K562 (cell line): ENCODE results near the gene ITPR1. TPM values are rescaled to one million over a fixed set of nuclear protein-coding genes. Genes with fewer than 3 reads are reported as not detected.

Source experiments
- ATAC-seq: fragments of 200-7000 bp; cut with Tn5 transposase; 3 replicates; pipeline ENCODE4 v1.9.1; 2020; ENCODE audit warnings: moderate library complexity
- BruUV-seq: library from RNA; stranded (reverse); fragments of 400-500 nt; replicated peaks from 2 replicates; lab custom pipeline; 2021; lab: Mats Ljungman, UMichigan
- CTCF ChIA-PET: fragments of 300-600 bp; formaldehyde crosslinking; extraction: SDS; loops from one replicate; lab custom pipeline; 2021; ENCODE audit warnings: low intra/inter-chr PET ratio; lab: Yijun Ruan, JAX
- POLR2A ChIA-PET: fragments of 300-600, 350-650 bp; sonication (Branson Sonifier 250); formaldehyde crosslinking; extraction: SDS; loops from one replicate; lab custom pipeline; 2021; ENCODE audit warnings: antibody characterized with exemption, inconsistent platforms; lab: Yijun Ruan, JAX
- DNase-seq, 4 experiments: peaks; one replicate each; pipeline versions ENCODE4 v3.0.0 to v3.0.0-alpha.2; 2011 to 2018; ENCODE audit warnings: low spot score in 3 of 4, mixed read lengths in 3 of 4; ENCODE audit errors: extremely low read depth in 1 of 4
- FAIRE-seq: peaks from 2 replicates; lab custom pipeline; 2011; peaks lifted over from hg19 to GRCh38; lab: Jason Lieb, UNC
- H2AFZ ChIP-seq: 2 replicates; pipeline ENCODE4 v1.6.0; 2011; ENCODE audit warnings: low read depth, low read length, control low read depth, inconsistent platforms
- H3K27ac ChIP-seq: fragments of 200-600 bp; 3 replicates; pipeline ENCODE4 v1.8.0; 2011; ENCODE audit warnings: low read depth, mild to moderate bottlenecking, control low read depth, inconsistent platforms, low read length, moderate library complexity, mixed read lengths; ENCODE audit errors: extremely low read depth
- H3K27me3 ChIP-seq, 2 experiments: fragments of 300-600 bp in 1 of 2; 2 replicates in 1 of 2; 3 replicates in 1 of 2; pipeline versions ENCODE4 v1.6.0 to v1.8.0; 2011; ENCODE audit warnings: inconsistent platforms in 2 of 2, low read length in 2 of 2, mild to moderate bottlenecking in 1 of 2, mixed read lengths in 1 of 2, moderate library complexity in 1 of 2; ENCODE audit not compliant: control insufficient read depth in 2 of 2, insufficient read depth in 2 of 2
- H3K36me3 ChIP-seq: fragments of 300-600 bp; 3 replicates; pipeline ENCODE4 v1.8.0; 2011; ENCODE audit warnings: mild to moderate bottlenecking, low read length, inconsistent platforms; ENCODE audit not compliant: control insufficient read depth, insufficient read depth
- H3K4me1 ChIP-seq, 2 experiments: fragments of 200-600 bp in 1 of 2; replicated peaks in 1 of 2; 2 replicates in 1 of 2; 3 replicates in 1 of 2; pipeline versions ENCODE4 v1.5.1 to v1.8.0; 2011; ENCODE audit warnings: inconsistent platforms in 2 of 2, low read length in 2 of 2, mild to moderate bottlenecking in 1 of 2, mixed read lengths in 1 of 2, moderate library complexity in 1 of 2; ENCODE audit not compliant: control insufficient read depth in 2 of 2, insufficient read depth in 2 of 2
- H3K4me2 ChIP-seq: 2 replicates; pipeline ENCODE4 v1.6.1; 2011; ENCODE audit warnings: low read length, control low read depth, inconsistent platforms, mixed read lengths; ENCODE audit not compliant: insufficient read depth
- H3K4me3 ChIP-seq: fragments of 200-600 bp; sonication (generic), shearing (Covaris generic); 2 replicates; pipeline ENCODE4 v1.5.1; 2016; ENCODE audit warnings: control low read depth, inconsistent platforms
- H3K79me2 ChIP-seq: fragments of 200-600 bp; 3 replicates; pipeline ENCODE4 v1.8.0; 2011; ENCODE audit warnings: low read length, inconsistent platforms; ENCODE audit not compliant: control insufficient read depth, insufficient read depth
- H3K9ac ChIP-seq, 2 experiments: 2 replicates each; pipeline versions ENCODE4 v1.6.0 to v1.6.1; 2011; ENCODE audit warnings: low read depth in 2 of 2, low read length in 2 of 2, control low read depth in 1 of 2, inconsistent platforms in 1 of 2, mild to moderate bottlenecking in 1 of 2, mixed read lengths in 1 of 2; ENCODE audit not compliant: insufficient read depth in 1 of 2
- H3K9me1 ChIP-seq: one replicate; pipeline ENCODE4 v1.6.0; 2011; ENCODE audit warnings: inconsistent platforms, mild to moderate bottlenecking, low read length, moderate library complexity; ENCODE audit not compliant: control insufficient read depth, insufficient read depth
- H3K9me3 ChIP-seq: replicated peaks from 2 replicates; pipeline ENCODE4 v1.5.1; 2011; ENCODE audit warnings: low read depth, low read length, inconsistent platforms; ENCODE audit not compliant: control insufficient read depth, insufficient read depth
- H4K20me1 ChIP-seq: replicated peaks from 2 replicates; pipeline ENCODE4 v1.6.1; 2011; ENCODE audit warnings: low read length, inconsistent platforms, mixed read lengths; ENCODE audit not compliant: control insufficient read depth, insufficient read depth
- CBFA2T3 ChIP-seq: fragments of 450-650 bp; IDR thresholded peaks from 2 replicates; pipeline ENCODE4 v1.6.1; 2017
- CEBPB ChIP-seq: fragments of 450-650 bp; IDR thresholded peaks from 2 replicates; pipeline ENCODE4 v1.6.1; 2016; ENCODE audit warnings: missing genetic modification characterization, missing compliant biosample characterization
- DPF2 ChIP-seq: fragments of 450-650 bp; IDR thresholded peaks from 2 replicates; pipeline ENCODE4 v1.6.1; 2016
- ETS2 ChIP-seq: IDR thresholded peaks from 2 replicates; pipeline ENCODE4 v1.6.1; 2016; ENCODE audit warnings: borderline replicate concordance, missing genetic modification characterization, mild to moderate bottlenecking, moderate library complexity, missing compliant biosample characterization; ENCODE audit not compliant: poor library complexity, severe bottlenecking
- ETV5 ChIP-seq: sonication (generic); formaldehyde crosslinking; IDR thresholded peaks from 2 replicates; pipeline ENCODE4 v1.4.0; 2020; ENCODE audit warnings: low read depth, mild to moderate bottlenecking, missing genetic modification reagents
- HNRNPL ChIP-seq: fragments of 200-400 bp; formaldehyde crosslinking; IDR thresholded peaks from 2 replicates; pipeline ENCODE4 v1.6.1; 2017; ENCODE audit warnings: low read depth, mild to moderate bottlenecking, low read length
- KDM4B ChIP-seq, 2 experiments: fragments of 450-650 bp in 1 of 2; sonication (generic) in 1 of 2; IDR thresholded peaks; 2 replicates each; pipeline ENCODE4 v1.6.1; 2016 to 2017; ENCODE audit warnings: borderline replicate concordance in 2 of 2, antibody characterized with exemption in 1 of 2, low read depth in 1 of 2, mild to moderate bottlenecking in 1 of 2
- MCM5 ChIP-seq: fragments of 450-650 bp; IDR thresholded peaks from 2 replicates; pipeline ENCODE4 v1.6.1; 2016; ENCODE audit warnings: low read depth
- NFE2 ChIP-seq: IDR thresholded peaks from 2 replicates; pipeline ENCODE4 v1.6.1; 2014; ENCODE audit warnings: antibody characterized with exemption, low read depth
- NR4A1 ChIP-seq, 2 experiments: fragments of 250-450 bp in 1 of 2; fragments of 450-650 bp in 1 of 2; sonication (Bioruptor Pico) in 1 of 2; IDR thresholded peaks; 2 replicates each; pipeline versions ENCODE4 v1.4.0 to v1.6.1; 2016 to 2020; ENCODE audit warnings: mild to moderate bottlenecking in 2 of 2, missing compliant biosample characterization in 1 of 2, missing genetic modification characterization in 1 of 2, moderate library complexity in 1 of 2
- TBP ChIP-seq: optimal IDR thresholded peaks from 2 replicates; pipeline ENCODE3; 2011; ENCODE audit warnings: low read depth, low read length, improper control_type of control experiment
- USF1 ChIP-seq: sonication (generic); formaldehyde crosslinking; IDR thresholded peaks from 2 replicates; pipeline ENCODE4 v1.9.0; 2022; ENCODE audit warnings: mild to moderate bottlenecking, missing genetic modification reagents
- WHSC1 ChIP-seq: IDR thresholded peaks from one replicate; pipeline ENCODE4 v1.6.1; 2012; ENCODE audit warnings: low read length, control low read depth, inconsistent platforms
- ZNF512 ChIP-seq: IDR thresholded peaks from 2 replicates; pipeline ENCODE4 v1.6.1; 2016; ENCODE audit warnings: missing genetic modification characterization, missing compliant biosample characterization
- WGBS: fragments of 100-300 bp; shearing (Covaris generic); methylation state at CpG from one replicate; pipeline ENCODE4 v1.1.6; 2016; ENCODE audit warnings: low coverage, mixed read lengths; ENCODE audit not compliant: insufficient coverage; ENCODE audit errors: missing lambda C conversion rate; 5-methylcytosine and 5-hydroxymethylcytosine counted together
- in situ Hi-C: fragments of 300-500 bp; cut with MboI; formaldehyde crosslinking; loops from 4 replicates; pipeline ENCODE4 v1.15.0; 2018; ENCODE audit warnings: inconsistent platforms, mixed read lengths
- intact Hi-C: fragments of 100-400 bp; cut with micrococcal nuclease; formaldehyde crosslinking; loops from 2 replicates; pipeline ENCODE4 v1.14.2; 2022
- polyA plus RNA-seq, 8 experiments: library from polyadenylated mRNA; depleted of rRNA in 4 of 8; stranded (reverse) in 5 of 8; unstranded in 3 of 8; fragments of >200 nt; fragmentation: Nextera tagmentation in 2 of 8; fragmentation: Illumina TruSeq in 1 of 8; extraction: Ambion mirVana in 2 of 8; extraction: Trizol in 1 of 8; gene quantifications; 2 replicates each; pipeline versions ENCODE4 v1.2.1 to v1.2.3, GENCODE V29; 2011 to 2014; ENCODE audit warnings: inconsistent platforms in 1 of 8, missing spikeins in 1 of 8
- total RNA-seq, 7 experiments: library from RNA; depleted of rRNA in 6 of 7; stranded (reverse); fragments of >200 nt in 6 of 7; fragmentation: Illumina TruSeq in 2 of 7; extraction: Trizol in 2 of 7; gene quantifications; 2 replicates each; pipeline versions ENCODE4 v1.2.1 to v1.2.3, GENCODE V29; 2011 to 2021; ENCODE audit warnings: low replicate concordance in 1 of 7
- TF ChIP-seq, protein P1 (sequence below): fragments of 450-650 bp; IDR thresholded peaks from 2 replicates; pipeline ENCODE4 v1.6.1; 2016; ENCODE audit warnings: low read depth, mild to moderate bottlenecking, moderate library complexity

ITPR1 gene
- total and polyA plus RNA-seq, 9 of the 15 experiments (the other 6 are each of a cell fraction or from before 2014, with no cell fraction given), result 22.4 to 40.0 (median 27.4) TPM

GRCh38 chr3:4523710-4524698, 30.9 kb downstream of the ITPR1 start (continued):
- TF ChIP-seq ZNF512 (tag), result no peak
- TF ChIP-seq USF1, result peak; percentile 51
- 0 out of 2 replicates have a peak, but pooled peaks have one; percentile 33 for TF ChIP-seq NFE2
- no peak for TF ChIP-seq DPF2

DNA sequence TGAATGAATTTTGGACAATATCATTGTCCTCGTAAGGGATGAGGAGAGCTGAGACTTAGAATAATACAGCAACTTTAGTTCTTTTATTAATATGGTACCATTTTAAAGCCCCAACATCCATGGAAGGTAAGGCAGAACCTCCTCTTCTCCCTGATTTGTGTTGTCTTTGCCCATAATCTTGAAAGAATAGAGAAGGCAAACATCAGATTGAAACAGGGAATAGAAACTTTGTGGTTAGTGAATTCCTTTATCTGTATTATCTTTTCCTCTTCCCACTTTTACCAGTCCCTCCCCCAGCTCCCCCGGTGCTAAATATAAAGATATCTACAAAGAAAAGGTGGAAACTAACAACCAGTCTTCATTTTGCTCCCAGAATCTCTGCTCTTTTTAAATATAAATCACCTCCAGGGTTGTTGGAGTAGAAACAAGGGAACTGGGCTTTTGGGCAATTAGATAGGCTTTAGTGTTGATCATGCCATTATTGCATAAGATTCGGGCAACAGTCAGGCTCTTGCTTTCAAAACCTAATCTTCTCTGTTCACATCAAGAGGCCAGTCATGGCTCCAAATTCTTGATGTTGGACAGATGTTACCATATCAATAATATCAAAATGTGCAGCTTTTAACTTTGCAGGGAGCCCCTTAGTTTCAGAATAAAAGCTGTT, 32.5 kb downstream of the ITPR1 start:
- Histone ChIP-seq H3K9me1 (no peaks in the 10 kb centered on the region), H3K27ac (no peak overlapping the region), H3K4me1 (peaks cover 8 to 23% of the 10 kb centered on the region in 2 experiments; a peak in 4 of 5 replicates), H3K9ac (no peak overlapping the region), H3K79me2 (peaks cover 3% of the 10 kb centered on the region; the same call in 1 of the 3 replicates), H4K20me1 (no peaks in the 10 kb centered on the region), H3K9me3 (no peaks in the 10 kb centered on the region), H3K36me3 (no peaks in the 10 kb centered on the region; the same call in 2 of the 3 replicates), H3K27me3 (no peaks in the 10 kb centered on the region), H3K4me3 (no peak overlapping the region), H3K4me2 (no peak overlapping the region), H2AFZ (no peak overlapping the region)
- 42% methylated on average over 3 of the region's 3 CpGs for WGBS
- CTCF ChIA-PET, result interaction anchor here (0.7 kb wide), 1 partner anchor 11 kb away, joined by 3 read pairs; no protein-coding TSS in a partner anchor
- DNase-seq, result no peak
- in situ Hi-C loops, result no loop called here
- POLR2A ChIA-PET, result interaction anchor here (1.5 to 2.8 kb wide), 3 partner anchors 9 to 22 kb away, joined by 3 to 8 read pairs (median 6); no protein-coding TSS in a partner anchor
- no peak for ATAC-seq
- no TSS peak for BruUV-seq
- FAIRE-seq, result no peak
- intact Hi-C loops, result no loop called here
- TF ChIP-seq HNRNPL, result no peak
- no peak for TF ChIP-seq ETV5 (CRISPR knock-in tag)
- TF ChIP-seq ETS2 (tag), result no peak
- no peak for TF ChIP-seq NR4A1 (CRISPR knock-in tag; IDR thresholded peaks at IDR 0.05)
- TF ChIP-seq NR4A1 (tag; IDR thresholded peaks at IDR 0.05), result no peak
- TF ChIP-seq WHSC1, result no peak
- TF ChIP-seq CBFA2T3, result 0 out of 2 replicates have a peak, but pooled peaks have one; percentile 7
- no peak for TF ChIP-seq TBP
- no peak for TF ChIP-seq MCM5
- TF ChIP-seq KDM4B (IDR thresholded peaks at IDR 0.05; ENCODE audit: borderline replicate concordance in 2 of 2, low read depth in 1 of 2), result no peak
- peak; percentile 70 for TF ChIP-seq CEBPB (tag)
- TF ChIP-seq, protein P1, sequence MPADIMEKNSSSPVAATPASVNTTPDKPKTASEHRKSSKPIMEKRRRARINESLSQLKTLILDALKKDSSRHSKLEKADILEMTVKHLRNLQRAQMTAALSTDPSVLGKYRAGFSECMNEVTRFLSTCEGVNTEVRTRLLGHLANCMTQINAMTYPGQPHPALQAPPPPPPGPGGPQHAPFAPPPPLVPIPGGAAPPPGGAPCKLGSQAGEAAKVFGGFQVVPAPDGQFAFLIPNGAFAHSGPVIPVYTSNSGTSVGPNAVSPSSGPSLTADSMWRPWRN, result no peak
